Esophagus squamous epithelium (tissue), 5 donors: ENCODE results near the gene ATP6V1D. TPM values are rescaled to one million over a fixed set of nuclear protein-coding genes. Genes with fewer than 3 reads are reported as not detected.

ENCODE experiments used
- DNase-seq: peaks from one replicate; lab custom pipeline; 2025; lab: John Stamatoyannopoulos, UW
- H3K27ac ChIP-seq, 4 donors: fragments of 200-600 bp; sonication (generic); one replicate each; pipeline ENCODE4 v1.5.1; 2016 to 2019; ENCODE audit warnings: mild to moderate bottlenecking in 1 of 4
- H3K27me3 ChIP-seq, 4 donors: fragments of 200-600 bp; sonication (generic); 1 replicate in 3 of 4; 2 replicates in 1 of 4; pipeline versions ENCODE4 v1.5.1 to v1.6.0; 2017 to 2021; ENCODE audit warnings: antibody characterized with exemption in 1 of 4
- H3K36me3 ChIP-seq, 3 donors: fragments of 200-600 bp; sonication (generic); one replicate each; pipeline ENCODE4 v1.5.1; 2016 to 2019
- H3K4me1 ChIP-seq, 3 donors: fragments of 200-600 bp; sonication (generic); one replicate each; pipeline ENCODE4 v1.5.1; 2017 to 2019
- H3K4me3 ChIP-seq, 4 donors: fragments of 200-600 bp; sonication (generic); 1 replicate in 3 of 4; 2 replicates in 1 of 4; pipeline ENCODE4 v1.5.1; 2016 to 2019; ENCODE audit warnings: mild to moderate bottlenecking in 2 of 4, moderate library complexity in 1 of 4
- H3K9me3 ChIP-seq, 3 donors: fragments of 200-600 bp; sonication (generic); one replicate each; pipeline ENCODE4 v1.5.1; 2016 to 2019
- POLR2A ChIP-seq, 4 donors: fragments of 450-650 bp; IDR thresholded peaks; one replicate each; pipeline ENCODE4 v1.6.1; 2017; ENCODE audit warnings: antibody characterized with exemption in 4 of 4, mild to moderate bottlenecking in 4 of 4, moderate library complexity in 3 of 4
- WGBS, 2 donors: methylation state at CpG; one replicate each; pipeline ENCODE4 v1.1.5; 2018; 5-methylcytosine and 5-hydroxymethylcytosine counted together
- intact Hi-C: fragments of 100-400 bp; cut with DNase I; formaldehyde crosslinking; loops from one replicate; pipeline ENCODE4 v1.15.0; 2022
- total RNA-seq, 4 donors: library from RNA; depleted of rRNA; stranded (reverse); fragments of >200 nt; gene quantifications; one replicate each; pipeline ENCODE4 v1.1.0, GENCODE V29; 2016
- TF ChIP-seq, protein P1 (sequence below), 6 experiments: fragments of 450-650 bp in 4 of 6; fragments of 200-600 bp in 2 of 6; sonication (generic) in 2 of 6; IDR thresholded peaks; one replicate each; pipeline ENCODE4 v1.5.1; 2016 to 2019; ENCODE audit warnings: antibody characterized with exemption in 6 of 6, mild to moderate bottlenecking in 4 of 6, moderate library complexity in 4 of 6
- donor health status: DM: yes; HTN: yes; CAD: no.

ATP6V1D gene
- total RNA-seq, 4 donors from 2014 or later = 110 to 142 (median 129) TPM

DNA sequence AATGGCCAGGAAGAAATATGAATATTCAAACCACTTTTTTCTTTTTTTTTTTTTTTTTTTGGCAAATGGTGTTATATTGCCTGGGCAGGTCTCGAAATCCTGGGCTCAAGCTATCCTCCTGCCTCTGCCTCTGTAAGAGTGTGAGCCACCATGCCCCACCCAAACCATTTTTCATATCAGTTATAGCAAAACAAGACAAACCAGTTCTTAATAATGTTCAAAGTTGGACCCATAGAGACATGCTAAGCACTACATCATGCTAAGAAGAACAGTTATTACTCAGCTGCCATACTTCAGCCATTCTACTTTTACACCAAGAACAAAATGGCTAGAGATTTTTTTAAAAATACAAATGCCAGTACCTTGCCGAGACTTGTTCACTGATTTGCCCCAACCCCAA is 26.0 kb upstream of the ATP6V1D start:
- Histone ChIP-seq H3K4me3 (no peak overlapping the region), H3K36me3 (peaks cover 10 to 86% (median 25%) of the 10 kb centered on the region in 3 donors), H3K27ac (peak overlapping the region in 3 of 4 donors; percentile 2 to 47 (median 47)), H3K27me3 (no peaks in the 10 kb centered on the region), H3K4me1 (peaks cover 0 to 19% (median 0%) of the 10 kb centered on the region in 3 donors), H3K9me3 (no peaks in the 10 kb centered on the region)
- intact Hi-C loops = no loop called here
- WGBS, 2 donors = 53 to 54% methylated on average over 2 of the region's 2 CpGs
- TF ChIP-seq POLR2A (IDR thresholded peaks at IDR 0.05) = no peak
- TF ChIP-seq, protein P1, sequence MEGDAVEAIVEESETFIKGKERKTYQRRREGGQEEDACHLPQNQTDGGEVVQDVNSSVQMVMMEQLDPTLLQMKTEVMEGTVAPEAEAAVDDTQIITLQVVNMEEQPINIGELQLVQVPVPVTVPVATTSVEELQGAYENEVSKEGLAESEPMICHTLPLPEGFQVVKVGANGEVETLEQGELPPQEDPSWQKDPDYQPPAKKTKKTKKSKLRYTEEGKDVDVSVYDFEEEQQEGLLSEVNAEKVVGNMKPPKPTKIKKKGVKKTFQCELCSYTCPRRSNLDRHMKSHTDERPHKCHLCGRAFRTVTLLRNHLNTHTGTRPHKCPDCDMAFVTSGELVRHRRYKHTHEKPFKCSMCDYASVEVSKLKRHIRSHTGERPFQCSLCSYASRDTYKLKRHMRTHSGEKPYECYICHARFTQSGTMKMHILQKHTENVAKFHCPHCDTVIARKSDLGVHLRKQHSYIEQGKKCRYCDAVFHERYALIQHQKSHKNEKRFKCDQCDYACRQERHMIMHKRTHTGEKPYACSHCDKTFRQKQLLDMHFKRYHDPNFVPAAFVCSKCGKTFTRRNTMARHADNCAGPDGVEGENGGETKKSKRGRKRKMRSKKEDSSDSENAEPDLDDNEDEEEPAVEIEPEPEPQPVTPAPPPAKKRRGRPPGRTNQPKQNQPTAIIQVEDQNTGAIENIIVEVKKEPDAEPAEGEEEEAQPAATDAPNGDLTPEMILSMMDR (IDR thresholded peaks at IDR 0.05) = no peak
- DNase-seq = no peak

DNA sequence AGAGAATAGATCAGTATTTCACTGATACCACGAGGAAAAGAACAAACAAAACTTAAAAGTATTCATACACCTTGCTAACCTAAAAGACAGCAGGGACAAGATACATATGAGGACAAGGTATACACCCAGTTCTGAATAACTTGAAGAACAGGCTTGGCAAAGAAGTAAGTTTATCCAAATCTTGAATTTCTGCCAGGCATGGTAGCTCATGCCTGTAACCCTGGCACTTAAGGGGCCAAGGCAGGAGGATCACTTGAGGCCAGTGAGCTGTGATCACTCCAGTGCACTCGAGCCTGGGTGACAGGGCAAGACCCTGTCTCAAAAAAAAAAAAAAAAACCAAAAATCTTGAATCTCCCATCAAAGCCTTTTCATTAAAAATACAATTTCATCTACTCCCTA is 25.5 kb upstream of the ATP6V1D start:
- Histone ChIP-seq H3K9me3 (no peaks in the 10 kb centered on the region), H3K4me1 (peaks cover 0 to 19% (median 0%) of the 10 kb centered on the region in 3 donors), H3K27ac (peak overlapping the region in 3 of 4 donors; percentile 2 to 47 (median 47)), H3K36me3 (peaks cover 10 to 91% (median 25%) of the 10 kb centered on the region in 3 donors), H3K27me3 (no peaks in the 10 kb centered on the region), H3K4me3 (no peak overlapping the region)
- WGBS, 2 donors = 38 to 55% methylated on average over 2 of the region's 2 CpGs
- TF ChIP-seq POLR2A (IDR thresholded peaks at IDR 0.05) = no peak
- TF ChIP-seq, protein P1 (IDR thresholded peaks at IDR 0.05) = no peak
- no peak for DNase-seq
- intact Hi-C loops = no loop called here

DNA sequence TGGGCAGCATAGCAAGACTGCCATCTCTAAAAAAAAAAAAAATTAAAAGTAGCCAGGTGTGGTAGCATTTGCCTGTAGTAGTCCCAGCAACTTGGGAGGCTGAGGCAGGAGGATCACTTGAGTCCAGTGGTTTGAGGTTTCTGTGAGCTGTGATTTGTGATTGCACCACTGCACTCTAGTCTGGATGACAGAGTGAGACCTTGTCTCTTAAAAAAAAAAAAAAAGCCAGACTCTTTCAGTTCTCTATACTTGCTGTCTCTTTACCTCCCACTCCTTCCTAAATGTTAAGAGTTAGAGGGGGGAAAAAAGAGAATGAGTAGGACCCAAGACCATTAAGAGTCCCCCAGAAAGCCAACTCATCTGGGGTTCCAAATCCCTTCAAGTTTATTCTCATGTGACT is 18.3 kb upstream of the ATP6V1D start:
- intact Hi-C loops = no loop called here
- TF ChIP-seq, protein P1 (IDR thresholded peaks at IDR 0.05) = no peak
- no peak for TF ChIP-seq POLR2A (IDR thresholded peaks at IDR 0.05)

DNA sequence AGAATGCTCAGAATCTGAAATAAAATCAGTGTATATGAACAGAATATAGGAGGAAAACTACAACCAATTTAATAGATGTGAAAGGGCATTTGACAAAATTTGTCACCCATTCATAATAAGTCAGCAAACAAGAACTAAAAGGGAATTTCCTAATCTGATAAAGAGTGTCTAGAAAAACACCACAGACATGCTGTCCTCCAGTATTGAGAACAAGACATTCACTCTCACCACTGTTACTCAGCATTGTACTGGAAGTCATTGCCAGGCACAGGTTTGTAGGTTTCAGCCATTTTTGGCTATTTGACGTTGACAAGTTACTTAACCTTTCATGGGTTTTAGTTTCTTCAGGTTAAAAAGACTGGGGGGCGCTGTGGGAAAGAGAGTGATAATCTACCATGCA is 13.7 kb upstream of the ATP6V1D start:
- Histone ChIP-seq H3K27ac (no peak overlapping the region), H3K4me1 (peaks cover 0 to 13% (median 0%) of the 10 kb centered on the region in 3 donors), H3K4me3 (no peak overlapping the region), H3K9me3 (no peaks in the 10 kb centered on the region), H3K27me3 (no peaks in the 10 kb centered on the region), H3K36me3 (peaks cover 0 to 98% (median 41%) of the 10 kb centered on the region in 3 donors)
- 77 to 81% methylated on average over 2 of the region's 2 CpGs for WGBS, 2 donors
- intact Hi-C loops = no loop called here
- no peak for TF ChIP-seq POLR2A (IDR thresholded peaks at IDR 0.05)
- TF ChIP-seq, protein P1 (IDR thresholded peaks at IDR 0.05) = no peak
- DNase-seq = no peak

More for the DNA sequence above, 18.3 kb upstream of the ATP6V1D start:
- H3K4me1 ChIP-seq = no peaks in the 10 kb centered on the region
- DNase-seq = no peak
- H3K36me3 ChIP-seq = peaks cover 0 to 98% (median 51%) of the 10 kb centered on the region in 3 donors
- H3K27me3 ChIP-seq = no peaks in the 10 kb centered on the region
- no peak overlapping the region for H3K27ac ChIP-seq
- H3K4me3 ChIP-seq = no peak overlapping the region
- H3K9me3 ChIP-seq = no peaks in the 10 kb centered on the region

DNA sequence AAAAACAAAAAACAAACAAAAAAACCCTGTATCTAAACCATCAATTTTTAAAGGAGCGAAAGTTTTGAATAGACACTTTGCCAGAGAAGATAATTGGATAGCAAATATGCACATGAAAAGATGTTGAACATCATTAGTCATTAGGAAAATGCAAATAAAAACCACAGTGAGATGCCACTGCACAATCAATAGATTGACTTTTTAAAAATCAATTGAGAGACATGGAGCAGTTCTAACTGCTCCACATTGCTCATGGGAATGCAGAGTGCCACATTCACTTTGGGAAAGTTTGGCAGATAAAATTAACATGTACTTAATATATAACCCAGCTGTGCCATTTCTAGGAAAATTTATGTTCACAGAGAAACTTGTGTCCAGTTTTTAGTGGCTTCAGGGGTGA is 13.2 kb upstream of the ATP6V1D start:
- H3K9me3 ChIP-seq = no peaks in the 10 kb centered on the region
- H3K27me3 ChIP-seq = no peaks in the 10 kb centered on the region
- DNase-seq = no peak
- H3K4me1 ChIP-seq = peaks cover 0 to 18% (median 0%) of the 10 kb centered on the region in 3 donors
- intact Hi-C loops = no loop called here
- TF ChIP-seq POLR2A (IDR thresholded peaks at IDR 0.05) = no peak
- peaks cover 0 to 98% (median 42%) of the 10 kb centered on the region in 3 donors for H3K36me3 ChIP-seq
- no peak overlapping the region for H3K27ac ChIP-seq
- 100% methylated on average over 1 of the region's 1 CpG for WGBS, 2 donors
- no peak overlapping the region for H3K4me3 ChIP-seq
